ENCODE results near the gene CREBBP.

GRCh38 chr16:3740186-3740585 is 140.3 kb downstream of the CREBBP start:
- no peak for TF ChIP-seq CTCF (conservative IDR thresholded peaks at IDR 0.05)
- no peak for TF ChIP-seq ZFX (IDR thresholded peaks at IDR 0.05)
